Adrenal gland (tissue), 12 donors: Measurements from ENCODE around the gene CLEC10A. TPM values are rescaled to one million over a fixed set of nuclear protein-coding genes. Genes with fewer than 3 reads are reported as not detected.
A peak's percentile ranks its signal among the peaks of the same experiment; 100 is the strongest.
"Not testable (repeated sequence)": the region's sequence is repeated elsewhere in the genome, so short reads cannot be mapped to it uniquely, and the experiment has no call there.

ENCODE experiments used
- DNase-seq, 7 donors: peaks; one replicate each; pipeline ENCODE4 v3.0.0-alpha.2; 2019 to 2020
- H3K27ac ChIP-seq, 5 donors: fragments of 200-600 bp; sonication (generic) in 4 of 5; 1 replicate in 3 of 5; 2 replicates in 2 of 5; pipeline versions ENCODE4 v1.5.1 to v1.8.0; 2016 to 2020; ENCODE audit warnings: mild to moderate bottlenecking in 1 of 5
- H3K27me3 ChIP-seq: fragments of 200-600 bp; 2 replicates; pipeline ENCODE4 v1.8.0; 2021
- H3K36me3 ChIP-seq, 2 donors: fragments of 200-600 bp; replicated peaks in 1 of 2; 1 replicate in 1 of 2; 2 replicates in 1 of 2; pipeline versions ENCODE4 v1.5.1 to v1.8.0; 2018 to 2022
- H3K4me1 ChIP-seq, 2 donors: fragments of 200-600 bp; replicated peaks in 1 of 2; 1 replicate in 1 of 2; 2 replicates in 1 of 2; pipeline versions ENCODE4 v1.5.1 to v1.8.0; 2018 to 2021
- H3K4me3 ChIP-seq, 4 donors: fragments of 200-600 bp; sonication (generic) in 3 of 4; one replicate each; pipeline ENCODE4 v1.5.1; 2016 to 2018
- H3K9me3 ChIP-seq, 3 donors: fragments of 200-600 bp; sonication (generic) in 1 of 3; replicated peaks in 1 of 3; 1 replicate in 2 of 3; 2 replicates in 1 of 3; pipeline versions ENCODE4 v1.5.1 to v1.8.0; 2016 to 2021
- CTCF ChIP-seq, 6 experiments: fragments of 450-650 bp in 4 of 6; fragments of 200-600 bp in 2 of 6; sonication (generic) in 1 of 6; IDR thresholded peaks; 1 replicate in 5 of 6; 2 replicates in 1 of 6; pipeline versions ENCODE4 v1.5.1 to v1.8.0; 2016 to 2021; ENCODE audit warnings: antibody characterized with exemption in 6 of 6, mild to moderate bottlenecking in 2 of 6, moderate library complexity in 1 of 6
- POLR2A ChIP-seq, 2 donors: fragments of 450-650 bp; IDR thresholded peaks; one replicate each; pipeline ENCODE4 v1.6.1; 2017; ENCODE audit warnings: antibody characterized with exemption in 2 of 2, mild to moderate bottlenecking in 2 of 2, moderate library complexity in 1 of 2
- WGBS, 4 donors: extraction: QIAGEN DNeasy Blood & Tissue Kit in 2 of 4; methylation state at CpG; one replicate each; pipeline versions ENCODE4 v1.1.5 to v1.1.7; 2013 to 2017; 5-methylcytosine and 5-hydroxymethylcytosine counted together
- intact Hi-C, 2 donors: fragments of 100-400 bp; cut with DNase I; formaldehyde crosslinking; loops; one replicate each; pipeline versions ENCODE4 v1.14.1 to v1.15.0; 2022 to 2023
- polyA plus RNA-seq, 3 donors: library from polyadenylated mRNA; stranded (reverse); fragments of 200-250 nt in 2 of 3; fragments of 350-450 nt in 1 of 3; fragmentation: Illumina TruSeq in 1 of 3; extraction: RNeasy Lipid Tissue Mini Kit (QIAGEN cat#74804) in 1 of 3; gene quantifications; one replicate each; pipeline ENCODE4 v1.2.3, GENCODE V29; 2013 to 2014
- total RNA-seq, 9 donors: library from RNA; depleted of rRNA in 4 of 9; stranded (reverse); fragments of >200 nt in 4 of 9; fragments of 120-200 nt in 1 of 9; fragmentation: NEBNext Ultra II Directional in 1 of 9; extraction: Animal tissue kit (Norgen Biotek cat#: 25700) in 1 of 9; gene quantifications; one replicate each; pipeline versions ENCODE4 v1.1.0 to v1.2.4, GENCODE V29; 2013 to 2023
- donor health status: healthy with polysubstance abuse.
- donor health status: Bipolar disorder and iron deficiency.
- donor health status: DM: yes; HTN: yes; CAD: no.
- donor health status: DM: no; HTN: no; CAD: no.
- donor health status: DM: no; HTN: no; CAD: no.
- donor health status: DM: yes; HTN: yes; CAD: no.

The CLEC10A gene
- total and polyA plus RNA-seq, 12 donors, result 0.83 to 14.1 (median 4.7) TPM

- peaks cover 0 to 4% (median 0%) of the 10 kb centered on the region in 3 donors for H3K9me3 ChIP-seq
- no peaks in the 10 kb centered on the region for H3K27me3 ChIP-seq
- 57 to 72% (median 63%) methylated on average over 6 of the region's 6 CpGs for WGBS, 4 donors
- H3K4me3 ChIP-seq, result no peak overlapping the region
- H3K4me1 ChIP-seq, result no peaks in the 10 kb centered on the region
- no peak overlapping the region for H3K27ac ChIP-seq
- TF ChIP-seq CTCF (IDR thresholded peaks at IDR 0.05) (no peak), POLR2A (IDR thresholded peaks at IDR 0.05) (no peak)
- H3K36me3 ChIP-seq, result no peaks in the 10 kb centered on the region
- intact Hi-C loops, result no loop called here
- no peak for DNase-seq
Observed at GRCh38 chr17:7063518-7064094, 16.4 kb downstream of the CLEC10A start.

- H3K36me3 ChIP-seq, result no peaks in the 10 kb centered on the region
- H3K4me3 ChIP-seq, result no peak overlapping the region
- peak in 2 of 7 donors; percentile 35 to 49 for DNase-seq
- H3K27ac ChIP-seq, result peak overlapping the region in 1 of 5 donors; percentile 51
- WGBS, 4 donors, result 22 to 29% (median 25%) methylated on average over 6 of the region's 6 CpGs
- H3K4me1 ChIP-seq, result no peaks in the 10 kb centered on the region
- TF ChIP-seq CTCF (IDR thresholded peaks at IDR 0.05) (no peak), POLR2A (IDR thresholded peaks at IDR 0.05) (no peak)
- intact Hi-C loops, result no loop called here
- H3K9me3 ChIP-seq, result no peaks in the 10 kb centered on the region
- no peaks in the 10 kb centered on the region for H3K27me3 ChIP-seq
Observed at GRCh38 chr17:7060165-7060891, 19.7 kb downstream of the CLEC10A start.

- Histone ChIP-seq H3K4me3 (no peak overlapping the region), H3K9me3 (no peaks in the 10 kb centered on the region), H3K4me1 (no peaks in the 10 kb centered on the region), H3K27me3 (no peaks in the 10 kb centered on the region), H3K36me3 (no peaks in the 10 kb centered on the region), H3K27ac (no peak overlapping the region)
- no peak for TF ChIP-seq POLR2A (IDR thresholded peaks at IDR 0.05)
- no peak for TF ChIP-seq CTCF (IDR thresholded peaks at IDR 0.05)
- 68 to 77% (median 73%) methylated on average over 7 of the region's 7 CpGs for whole genome bisulfite sequencing, 4 donors
- intact Hi-C loops, result loop anchor here in 1 of 2 donors (10.0 kb wide), 1 partner anchor 236 kb away; the partner anchor contains the start of gene YBX2
- no peak for DNase-seq
Observed at GRCh38 chr17:7058831-7059447, 21.1 kb downstream of the CLEC10A start.

- no peak overlapping the region for H3K4me3 ChIP-seq
- no peaks in the 10 kb centered on the region for H3K27me3 ChIP-seq
- TF ChIP-seq POLR2A (IDR thresholded peaks at IDR 0.05) (no peak), CTCF (IDR thresholded peaks at IDR 0.05) (no peak)
- no peaks in the 10 kb centered on the region for H3K4me1 ChIP-seq
- no peaks in the 10 kb centered on the region for H3K9me3 ChIP-seq
- DNase-seq, result no peak
- intact Hi-C loops, result loop anchor here in 1 of 2 donors (10.0 kb wide), 1 partner anchor 238 kb away; the partner anchor contains the start of gene YBX2
- 84 to 94% (median 89%) methylated on average over 4 of the region's 4 CpGs for WGBS, 4 donors
- H3K36me3 ChIP-seq, result no peaks in the 10 kb centered on the region
- H3K27ac ChIP-seq, result no peak overlapping the region
Observed at GRCh38 chr17:7056386-7056785, 23.7 kb downstream of the CLEC10A start.

GRCh38 chr17:7050583-7050982, 29.5 kb downstream of the CLEC10A start:
- H3K9me3 ChIP-seq, DNase-seq, H3K27me3 ChIP-seq, H3K27ac ChIP-seq, H3K36me3 ChIP-seq, H3K4me3 ChIP-seq: not testable (repeated sequence)
- WGBS, 4 donors, result 74 to 79% (median 74%) methylated on average over 9 of the region's 9 CpGs
- peaks cover 5 to 19% of the 10 kb centered on the region in 2 donors for H3K4me1 ChIP-seq
- intact Hi-C loops, result loop anchor here (5.0 to 10.0 kb wide), 2 partner anchors 87 to 244 kb away; partner anchors contain the start of gene YBX2 (in 1 of the 2)
